Forelimb muscle (tissue), 1 donor: ENCODE data around the gene DUSP15. TPM values are rescaled to one million over a fixed set of nuclear protein-coding genes. Genes with fewer than 3 reads are reported as not detected.
"Not testable (repeated sequence)": the region's sequence is repeated elsewhere in the genome, so short reads cannot be mapped to it uniquely, and the experiment has no call there.

ENCODE experiments used
- DNase-seq: peaks from one replicate; pipeline ENCODE4 v3.0.0-alpha.2; 2013; ENCODE audit warnings: low read depth
- polyA plus RNA-seq: library from polyadenylated mRNA; unstranded; fragments of 120-200 nt; gene quantifications from one replicate; pipeline ENCODE4 v1.2.1, GENCODE V29; 2013; ENCODE audit not compliant: insufficient read length

DUSP15 gene
- polyA plus RNA-seq, 1 donor: 1.7 TPM

DNA sequence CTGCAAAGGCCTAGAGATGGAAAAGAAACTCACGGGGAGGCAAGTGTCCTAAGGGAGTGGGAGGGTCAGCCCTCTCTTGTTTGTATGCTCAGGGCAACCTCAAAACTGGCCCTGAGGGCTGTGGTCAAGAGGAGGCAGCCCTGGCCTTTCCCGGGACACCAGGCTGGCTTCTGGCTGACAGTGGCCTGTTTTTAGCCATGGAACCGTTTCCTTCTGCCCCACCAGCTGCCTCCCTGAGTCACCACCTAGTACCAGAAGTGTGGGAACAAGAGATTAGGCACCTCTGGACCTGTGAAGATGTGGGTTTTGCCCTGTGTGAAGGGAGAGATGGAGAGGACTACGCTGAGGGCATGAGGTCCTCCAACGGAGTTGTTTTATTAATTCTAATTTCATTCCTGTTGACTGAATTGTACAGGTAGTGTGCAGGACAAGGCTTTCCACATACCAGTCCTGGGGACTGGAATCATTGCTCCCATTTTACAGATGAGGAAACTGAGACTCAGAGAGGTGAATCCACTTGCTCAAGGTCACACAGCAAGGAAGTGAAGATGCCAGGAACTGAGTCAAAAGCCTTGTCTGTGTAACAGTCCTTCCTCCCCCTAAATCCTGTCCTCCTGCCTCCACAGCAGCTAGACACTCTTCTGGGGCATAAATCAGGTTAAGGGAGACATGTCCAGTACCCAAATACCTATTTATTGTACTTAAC lies 30.4 kb downstream of the DUSP15 start:
- DNase-seq: no peak

DNA sequence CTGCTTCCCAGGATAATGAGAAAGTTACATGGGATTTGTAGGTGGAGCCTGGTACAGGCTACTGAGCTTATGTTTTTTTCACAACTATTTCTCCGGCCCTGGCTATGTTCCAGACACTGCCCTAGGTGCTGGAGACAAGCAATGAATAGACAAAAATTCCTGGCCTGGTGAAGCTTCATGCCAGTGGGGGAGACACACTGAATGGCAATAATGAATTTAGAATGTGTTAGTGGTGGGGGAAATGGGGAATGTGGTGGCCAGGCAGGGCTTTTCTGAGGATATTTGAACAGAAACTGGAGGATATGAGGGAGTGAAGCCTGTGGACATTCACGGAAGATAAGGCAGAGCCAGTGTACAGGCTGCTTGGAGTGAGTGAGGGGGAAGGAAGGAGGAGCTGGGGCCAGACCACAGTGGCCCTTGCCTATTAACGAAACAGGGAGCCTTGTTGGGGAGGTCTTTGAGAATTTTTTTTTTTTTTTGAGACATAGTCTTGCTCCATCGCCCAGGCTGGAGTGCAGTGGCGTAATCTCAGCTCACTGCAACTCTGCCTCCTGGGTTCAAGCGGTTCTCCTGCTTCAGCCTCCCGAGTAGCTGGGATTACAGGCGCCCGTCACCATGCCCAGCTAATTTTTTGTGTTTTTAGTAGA lies 31.6 kb downstream of the DUSP15 start:
- no peak for DNase-seq

DNA sequence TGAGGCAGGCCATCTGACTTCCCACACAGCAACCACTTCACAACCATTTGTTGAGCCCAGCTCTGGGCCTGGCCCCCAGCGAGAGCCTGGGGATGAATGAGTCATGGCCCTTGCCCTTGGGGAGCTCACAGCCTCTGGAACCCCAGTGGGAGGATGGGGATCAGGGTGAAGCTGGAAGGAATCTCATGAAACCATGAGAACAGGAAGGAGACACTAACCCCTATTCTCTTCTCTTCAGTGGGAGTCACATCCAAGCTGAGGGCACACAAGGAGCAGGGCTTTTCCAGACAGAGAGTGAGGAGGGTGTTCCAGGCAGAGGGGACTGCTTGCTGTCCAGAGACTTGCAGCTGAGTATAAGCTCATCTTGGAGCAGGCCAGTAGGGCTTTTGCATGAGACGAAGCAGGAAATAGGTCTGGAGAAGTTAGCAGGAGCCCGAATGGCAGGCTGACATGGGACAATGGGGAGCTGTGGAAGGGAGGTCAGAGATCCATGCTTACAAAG lies 32.4 kb downstream of the DUSP15 start:
- no peak for DNase-seq

DNA sequence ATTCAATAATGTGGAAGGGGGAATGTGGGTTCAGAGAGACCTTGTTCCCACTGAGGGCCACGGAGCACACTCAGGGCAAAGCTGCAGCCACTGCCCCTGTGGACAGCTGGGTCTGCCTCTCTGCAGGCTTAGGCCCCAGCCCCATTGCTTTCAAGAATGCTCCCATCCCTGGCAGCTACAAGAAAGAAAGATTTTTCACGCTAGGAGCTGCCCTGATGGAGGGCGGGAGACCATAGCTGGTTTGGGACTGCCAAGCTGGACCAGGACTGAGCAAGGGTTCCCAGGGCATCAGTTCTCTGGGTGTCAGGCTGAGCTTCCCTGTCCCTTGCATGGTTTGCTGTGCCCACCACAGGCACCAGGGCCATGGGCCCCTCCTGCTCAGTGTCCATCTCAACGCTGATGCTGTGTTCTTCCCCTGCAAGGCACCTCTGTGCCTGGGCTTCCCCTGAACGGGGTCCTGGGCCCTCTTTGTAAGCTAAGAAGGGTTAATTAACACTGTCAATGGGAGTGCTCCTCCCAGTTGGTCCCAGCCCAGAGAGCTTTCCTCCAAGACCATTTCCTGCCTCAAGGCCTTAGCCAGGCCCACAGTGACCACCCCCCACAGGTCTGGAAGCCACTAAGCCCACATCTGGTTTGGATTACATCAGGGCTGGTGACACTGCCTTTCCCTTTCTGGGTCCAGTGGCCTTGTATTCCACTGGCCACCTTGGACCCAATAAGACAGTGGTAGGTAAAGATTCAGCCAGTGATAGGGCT lies 33.3 kb downstream of the DUSP15 start:
- no peak for DNase-seq

DNA sequence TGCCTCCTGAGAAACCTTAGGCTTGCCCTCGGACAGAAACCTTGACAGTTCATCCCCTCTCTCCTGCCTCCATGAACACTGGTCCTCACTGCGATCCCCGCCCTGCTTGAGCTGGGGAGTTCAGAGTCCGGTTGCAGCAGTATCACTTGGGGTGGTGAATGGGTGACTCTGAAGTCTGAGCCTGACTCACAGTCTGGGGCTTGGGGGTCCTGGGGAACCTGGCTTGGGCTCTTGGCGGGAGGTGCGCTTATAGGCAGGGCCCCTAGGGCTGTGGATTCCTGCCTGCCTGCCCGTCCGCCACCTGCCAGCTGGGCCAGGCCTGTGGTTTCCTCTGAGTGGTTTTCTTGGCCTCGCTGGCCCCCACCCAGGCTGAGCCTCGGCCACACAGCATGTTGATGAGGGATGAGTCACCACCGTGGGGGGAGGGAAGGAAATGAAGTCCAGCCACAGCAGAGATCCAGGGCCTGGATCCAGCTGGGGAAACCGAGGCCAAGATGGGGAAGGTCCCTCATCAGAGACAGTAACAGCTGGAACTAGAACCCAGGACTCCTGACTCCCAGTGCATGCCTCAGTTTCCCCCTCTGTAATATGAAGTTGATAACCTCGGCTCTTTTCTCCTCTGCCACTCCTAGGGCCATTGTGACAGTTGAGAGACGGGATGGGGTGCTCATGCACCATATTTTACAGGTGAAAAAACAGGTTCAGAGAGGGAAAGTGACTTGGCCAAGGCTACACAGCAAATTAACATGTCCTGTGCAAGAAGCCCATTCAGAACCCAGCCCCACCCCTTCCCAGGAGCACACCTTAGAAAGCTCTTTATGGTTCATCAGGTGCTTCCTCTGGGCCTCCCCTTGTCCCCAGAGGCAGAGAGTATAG lies 34.1 kb downstream of the DUSP15 start:
- DNase-seq: no peak

DNA sequence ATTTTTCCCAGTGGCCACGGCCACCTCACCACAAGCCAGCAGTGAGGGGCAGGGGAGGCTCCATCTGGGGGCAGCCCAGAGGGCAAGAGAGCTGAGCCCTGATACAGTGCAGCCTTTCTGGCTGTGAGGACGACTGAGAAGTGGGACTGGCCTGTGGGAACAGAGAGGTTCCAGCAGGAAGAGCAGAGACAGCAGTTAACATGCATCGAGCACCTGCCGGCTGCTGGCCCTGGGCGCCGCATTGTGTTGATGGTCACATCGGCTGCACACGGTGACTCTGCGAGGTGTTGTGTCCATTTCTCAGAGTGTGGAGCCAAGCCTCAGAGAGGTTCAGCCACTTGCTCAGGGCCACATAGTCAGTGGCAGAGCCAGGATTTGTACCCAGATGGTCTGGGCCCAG lies 34.8 kb downstream of the DUSP15 start:
- DNase-seq: no peak

DNA sequence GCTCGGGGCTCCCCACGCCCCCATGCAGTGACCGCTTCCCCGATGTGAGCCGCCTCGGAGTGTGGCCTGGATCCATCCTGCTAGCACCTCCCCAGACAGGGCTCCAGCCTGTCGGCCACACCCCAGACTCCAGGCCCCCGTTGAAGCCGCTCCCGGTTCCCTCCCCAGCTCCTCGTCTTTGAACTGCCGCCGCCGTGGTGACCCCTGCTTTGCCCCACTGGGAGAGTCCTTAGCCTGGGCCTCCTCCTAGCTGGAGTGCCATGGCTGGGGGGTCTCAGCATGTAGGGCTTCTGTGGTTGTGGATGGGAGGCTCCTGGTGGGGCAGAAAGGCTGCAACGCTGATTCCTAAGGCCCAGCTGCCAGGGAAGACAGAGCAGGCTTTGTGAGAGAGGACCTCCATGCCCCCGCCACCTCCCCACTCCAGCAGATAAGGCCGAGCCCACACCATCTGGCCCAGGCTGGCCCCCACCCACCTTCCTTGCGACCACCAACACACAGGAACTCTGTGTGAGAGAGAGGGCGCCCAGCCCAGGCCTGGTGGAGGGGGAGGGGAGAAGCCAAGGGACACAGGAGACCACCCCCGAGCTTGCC lies 36.3 kb downstream of the DUSP15 start:
- DNase-seq: no peak

DNA sequence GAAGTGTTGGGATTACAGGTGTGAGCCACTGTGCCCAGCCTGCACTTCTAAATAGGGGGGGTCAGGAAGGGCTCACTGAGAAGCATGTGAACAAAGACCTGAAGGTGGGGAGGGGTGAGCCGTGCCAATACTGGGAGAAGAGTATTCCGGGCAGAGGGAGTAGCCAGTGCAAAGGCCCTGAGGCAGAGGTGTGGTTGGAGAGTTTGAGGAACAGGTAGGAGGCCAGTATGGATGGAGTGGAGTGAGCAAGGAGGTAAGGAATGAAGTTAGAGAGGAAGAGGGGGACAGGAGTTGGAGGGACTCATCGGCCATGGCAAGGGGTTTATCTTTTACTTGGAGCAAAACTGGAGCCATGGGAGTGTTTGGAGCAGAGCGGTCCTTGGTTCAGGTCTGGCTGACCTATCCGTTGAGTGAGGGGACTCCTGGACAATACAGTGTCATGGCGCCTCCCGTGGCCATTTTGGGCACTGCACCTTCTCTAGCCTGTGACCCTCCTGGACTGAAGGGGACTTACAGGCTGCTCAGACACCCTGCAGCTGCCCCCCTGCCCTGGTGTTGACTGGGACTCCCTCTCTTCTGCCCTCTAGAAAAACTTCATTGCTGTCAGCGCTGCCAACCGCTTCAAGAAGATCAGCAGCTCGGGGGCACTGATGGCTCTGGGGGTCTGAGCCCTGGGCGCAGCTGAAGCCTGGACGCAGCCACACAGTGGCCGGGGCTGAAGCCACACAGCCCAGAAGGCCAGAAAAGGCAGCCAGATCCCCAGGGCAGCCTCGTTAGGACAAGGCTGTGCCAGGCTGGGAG lies 37.0 kb downstream of the DUSP15 start:
- DNase-seq: no peak

DNA sequence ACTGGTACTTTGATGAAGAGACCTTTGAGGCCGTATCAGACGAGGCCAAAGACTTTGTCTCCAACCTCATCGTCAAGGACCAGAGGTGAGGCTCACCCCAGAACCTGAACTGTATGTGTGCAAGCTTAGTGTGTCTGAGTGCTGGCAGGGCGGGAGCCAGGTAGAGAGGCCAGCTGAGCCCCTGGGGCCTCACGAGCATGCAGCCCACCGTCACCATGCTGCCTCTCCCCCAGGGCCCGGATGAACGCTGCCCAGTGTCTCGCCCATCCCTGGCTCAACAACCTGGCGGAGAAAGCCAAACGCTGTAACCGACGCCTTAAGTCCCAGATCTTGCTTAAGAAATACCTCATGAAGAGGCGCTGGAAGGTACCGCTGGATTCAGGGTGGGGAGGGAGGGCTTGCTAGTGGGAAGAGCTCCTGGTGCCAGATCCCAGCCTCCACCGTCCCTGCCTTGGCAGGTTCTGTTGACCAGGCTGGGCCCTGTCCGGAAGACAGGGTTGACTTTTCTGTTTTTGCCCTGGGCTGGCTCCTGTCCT lies 38.5 kb downstream of the DUSP15 start:
- no peak for DNase-seq

DNA sequence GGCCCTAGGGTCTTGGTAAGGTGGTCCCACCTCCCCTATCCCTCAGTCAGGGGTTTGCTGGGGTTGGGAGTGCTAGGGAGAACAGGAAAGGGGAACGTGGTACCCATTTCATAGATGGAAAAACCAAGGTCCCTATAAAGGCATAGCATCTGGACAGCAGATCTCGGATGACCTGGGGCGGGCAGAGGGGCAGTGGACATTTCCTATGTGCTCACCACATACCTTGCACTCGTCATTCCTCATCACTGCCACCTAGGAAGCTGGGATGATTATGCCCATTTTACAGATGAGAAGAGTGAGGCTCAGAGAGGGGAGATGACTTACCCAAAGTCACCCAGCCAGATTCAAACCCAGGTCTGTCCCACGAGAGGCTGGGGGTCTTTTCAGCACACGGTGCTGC lies 39.1 kb downstream of the DUSP15 start:
- no peak for DNase-seq

DNA sequence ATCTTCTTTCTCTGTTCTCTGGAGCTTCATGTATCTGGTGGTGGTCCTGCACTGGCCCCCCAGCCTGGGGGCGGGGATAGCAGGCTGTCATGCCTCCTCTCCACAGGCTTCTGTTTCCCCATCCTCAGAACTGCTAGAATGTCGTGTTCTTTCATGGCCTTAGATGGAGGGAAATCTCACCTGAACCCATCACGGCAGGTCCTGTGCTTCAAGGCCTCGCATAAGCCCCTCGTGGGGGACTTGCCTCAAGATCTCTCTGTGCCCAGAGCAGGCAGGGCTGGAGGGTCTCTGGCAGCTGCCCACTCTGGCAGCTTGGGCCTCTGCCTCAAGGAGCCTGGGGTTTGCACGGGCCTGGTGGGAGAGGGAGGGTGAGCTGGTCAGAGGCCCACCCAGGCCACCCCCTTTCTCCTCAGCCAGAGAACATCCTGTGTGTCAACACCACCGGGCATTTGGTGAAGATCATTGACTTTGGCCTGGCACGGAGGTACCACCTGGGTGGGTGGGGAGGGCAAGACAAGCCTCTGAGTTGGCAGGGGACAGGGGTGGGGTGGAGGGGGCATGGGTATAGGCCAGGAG lies 39.8 kb downstream of the DUSP15 start:
- DNase-seq: no peak

DNA sequence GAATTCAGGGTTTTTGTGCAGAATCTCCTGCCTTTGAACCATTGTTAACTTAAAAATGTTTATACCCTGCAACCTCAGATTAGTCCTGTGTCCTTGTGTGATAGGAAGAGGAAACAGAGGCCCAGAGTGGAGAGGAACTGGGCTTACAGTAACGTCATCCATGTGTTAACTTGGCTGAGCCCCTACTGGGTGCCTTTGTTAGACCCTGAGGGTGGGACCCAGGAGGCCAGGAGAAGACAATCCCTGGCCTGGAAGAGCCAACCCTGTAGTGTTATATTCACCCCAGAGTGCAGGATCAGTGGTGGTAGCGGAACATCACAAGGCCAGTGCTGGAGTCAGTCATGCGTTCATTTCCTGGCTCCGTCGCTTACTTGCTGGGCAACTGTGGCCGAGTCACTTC lies 40.6 kb downstream of the DUSP15 start:
- DNase-seq: no peak

DNA sequence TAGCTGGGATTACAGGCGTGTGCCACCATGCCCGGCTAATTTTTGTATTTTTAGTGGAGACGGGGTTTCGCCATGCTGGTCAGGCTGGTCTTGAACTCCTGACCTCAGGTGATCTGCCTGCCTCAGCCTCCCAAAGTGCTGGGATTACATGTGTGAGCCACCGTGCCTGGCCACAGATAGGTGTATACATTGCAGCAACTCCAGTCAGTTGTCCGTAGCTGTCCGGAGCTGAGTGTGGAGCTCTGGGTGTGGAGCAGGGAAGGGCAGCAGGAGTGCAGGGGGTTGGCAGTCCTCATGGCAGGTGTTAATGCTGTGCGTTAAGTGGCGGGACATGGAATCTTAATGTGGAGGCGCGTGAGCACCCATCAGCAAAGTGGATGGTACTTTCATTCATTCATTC lies 42.3 kb downstream of the DUSP15 start:
- DNase-seq: not testable (repeated sequence)

DNA sequence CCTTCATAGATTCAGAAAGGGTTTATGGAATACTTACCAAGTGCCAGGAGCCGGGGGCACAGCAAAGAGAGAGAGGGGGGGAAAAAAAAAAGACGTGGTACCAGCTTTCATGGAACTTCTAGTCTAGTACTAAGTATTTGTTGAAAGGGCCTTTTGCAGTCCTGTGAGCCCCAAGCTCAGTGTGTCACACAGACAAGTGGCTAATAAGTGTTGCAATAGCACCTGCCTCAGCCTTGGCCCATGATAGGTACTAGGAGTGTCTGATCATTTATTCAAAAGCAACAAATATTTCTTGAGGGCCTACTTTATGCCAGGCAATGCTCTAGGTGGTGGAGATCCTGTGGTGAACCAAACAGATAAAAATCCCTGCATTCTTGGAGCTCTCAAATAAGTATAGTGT lies 43.3 kb downstream of the DUSP15 start:
- DNase-seq: no peak

DNA sequence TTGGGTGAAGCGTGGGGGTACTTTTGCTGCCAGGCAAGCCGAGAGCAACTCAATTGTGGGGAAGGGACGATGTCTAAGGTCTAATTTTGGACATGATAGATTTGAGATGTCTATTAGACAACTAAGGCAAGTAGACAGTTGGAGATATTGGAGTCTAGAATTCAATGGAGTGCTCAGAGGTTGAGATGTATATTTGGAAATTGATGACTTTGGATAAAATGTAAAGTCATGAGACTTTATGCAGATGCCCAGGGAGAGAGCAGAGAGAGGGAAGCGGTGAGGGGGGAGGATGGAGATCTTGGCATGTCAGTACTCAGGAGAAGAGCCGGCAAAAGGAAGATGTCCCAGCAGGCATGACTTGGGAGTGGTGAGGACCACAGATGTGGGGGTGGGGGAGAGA lies 44.3 kb downstream of the DUSP15 start:
- no peak for DNase-seq

DNA sequence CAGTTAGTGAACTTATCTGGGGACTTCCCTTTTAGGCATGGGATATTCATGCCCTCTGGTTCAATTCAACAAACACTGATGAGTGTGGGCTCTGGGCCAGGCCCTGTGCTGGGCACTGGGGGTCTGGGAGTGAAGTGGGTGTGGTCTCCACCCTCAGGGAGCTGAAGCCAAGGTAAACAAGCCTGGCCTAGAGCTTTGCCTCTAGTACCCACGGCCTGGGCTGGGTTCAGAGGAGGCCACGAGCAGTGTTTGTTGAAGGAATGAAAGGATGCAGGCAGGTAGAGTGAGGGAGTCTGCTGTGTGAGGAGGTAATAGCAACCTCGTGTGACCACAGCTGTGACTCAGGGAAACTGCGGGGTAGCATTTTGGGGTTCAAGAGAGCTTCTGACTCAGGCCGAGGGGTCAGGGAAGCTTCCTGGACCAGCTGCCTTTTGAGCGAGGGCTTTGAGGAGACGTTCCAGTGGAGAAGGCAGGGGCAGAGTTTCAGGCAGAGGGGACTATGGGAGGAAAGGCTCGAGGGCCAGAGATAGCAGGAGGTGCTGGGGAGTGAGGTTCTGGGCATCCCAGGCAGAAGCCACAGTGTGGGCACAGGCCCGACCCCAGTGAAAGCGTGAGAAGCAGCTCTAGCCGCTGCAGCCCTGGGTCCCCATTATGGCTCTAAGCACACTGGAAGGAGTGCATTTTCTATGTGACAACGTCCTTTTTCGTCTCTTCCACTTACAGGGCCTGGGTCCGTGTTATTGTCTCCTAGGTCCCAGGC lies 45.6 kb downstream of the DUSP15 start:
- no peak for DNase-seq

DNA sequence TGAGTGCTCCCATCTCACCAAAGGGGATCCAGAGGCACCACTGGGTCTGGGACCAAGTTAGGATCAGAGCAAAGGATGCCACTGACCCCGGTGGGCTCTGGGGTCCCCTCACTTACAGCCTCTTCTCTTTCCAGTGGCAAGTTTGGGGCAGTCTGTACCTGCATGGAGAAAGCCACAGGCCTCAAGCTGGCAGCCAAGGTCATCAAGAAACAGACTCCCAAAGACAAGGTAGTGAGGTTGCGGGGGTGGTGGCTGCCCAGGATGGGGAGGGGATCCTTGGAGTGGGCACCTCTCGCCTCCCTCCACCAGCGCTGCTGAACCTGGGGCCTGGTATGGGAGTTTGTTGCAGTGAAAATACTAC lies 46.2 kb downstream of the DUSP15 start:
- DNase-seq: no peak

DNA sequence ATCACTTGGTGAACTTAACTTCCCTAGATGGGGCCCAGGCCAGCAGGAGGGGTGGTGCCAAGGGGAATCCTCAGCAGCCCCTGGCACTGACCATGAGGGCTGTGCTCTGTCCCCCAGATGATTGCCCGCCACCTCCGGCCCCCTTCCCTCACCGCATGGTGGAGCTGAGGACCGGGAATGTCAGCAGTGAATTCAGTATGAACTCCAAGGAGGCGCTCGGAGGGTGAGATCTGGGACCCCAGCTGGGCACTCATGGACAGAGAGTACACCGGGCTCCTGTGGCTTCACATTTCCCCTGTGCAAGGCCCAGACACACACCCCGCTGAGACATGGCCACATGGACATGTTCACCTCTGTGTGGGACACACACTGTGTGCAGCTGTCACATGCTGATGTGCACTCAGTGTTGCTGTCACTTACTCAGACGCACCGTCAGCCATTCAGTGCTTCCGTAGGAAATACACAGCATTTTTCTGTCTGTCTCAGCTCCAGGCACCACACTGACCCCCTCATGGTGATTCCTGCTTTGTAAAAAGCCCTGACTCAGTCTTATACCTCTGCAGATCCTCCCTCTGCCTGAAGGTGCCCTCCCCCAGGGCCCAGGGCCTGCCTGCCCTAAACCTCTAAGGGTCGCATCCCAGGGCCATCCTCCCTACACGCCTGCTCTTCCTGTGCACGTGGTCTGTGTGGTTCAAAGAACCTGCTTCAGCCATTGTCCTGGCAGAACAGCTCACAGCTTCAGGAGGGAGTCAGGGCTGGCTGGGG lies 46.8 kb downstream of the DUSP15 start:
- no peak for DNase-seq
